Measurements from ENCODE around the gene SATL1.
"Not testable (repeated sequence)": the region's sequence is repeated elsewhere in the genome, so short reads cannot be mapped to it uniquely, and the experiment has no call there.

SATL1 gene

GRCh38 chrX:85243761-85244449, at the start of gene SATL1, which contains the start of gene ZNF711:
TSS of gene SATL1 (minus strand) at chrX:85243779. CDS start at chrX:85108968, 134,811 bp downstream.
TSS of gene ZNF711 (plus strand) at chrX:85243991. CDS start at chrX:85247573, 3,582 bp downstream.
- DNase-seq (ENCODE audit: low read depth in 2 of 2): no peak

- no peak for DNase-seq (ENCODE audit: low read depth in 2 of 2)
Observed at GRCh38 chrX:85288992-85289723, 45.6 kb upstream of the SATL1 start.

- DNase-seq (ENCODE audit: low read depth in 2 of 2): not testable (repeated sequence)
Observed at GRCh38 chrX:85285286-85285685, 41.7 kb upstream of the SATL1 start.

GRCh38 chrX:85244450-85245211, 1.1 kb upstream of the SATL1 start:
- DNase-seq (ENCODE audit: low read depth in 2 of 2): no peak

- no peak for DNase-seq (ENCODE audit: low read depth in 2 of 2)
Observed at GRCh38 chrX:85243155-85243554, 424 bp downstream of the SATL1 start.

- no peak for DNase-seq (ENCODE audit: low read depth in 2 of 2)
Observed at GRCh38 chrX:85223359-85223758, 20.2 kb downstream of the SATL1 start.

- DNase-seq (ENCODE audit: low read depth in 2 of 2): no peak
Observed at GRCh38 chrX:85221361-85221760, 22.2 kb downstream of the SATL1 start.

- no peak for DNase-seq (ENCODE audit: low read depth in 2 of 2)
Observed at GRCh38 chrX:85215946-85216345, 27.6 kb downstream of the SATL1 start.

GRCh38 chrX:85213792-85214530, 29.6 kb downstream of the SATL1 start:
- DNase-seq (ENCODE audit: low read depth in 2 of 2): no peak

GRCh38 chrX:85203461-85203970, 40.1 kb downstream of the SATL1 start:
- DNase-seq (ENCODE audit: low read depth in 2 of 2): no peak

- DNase-seq (ENCODE audit: low read depth in 2 of 2): no peak
Observed at GRCh38 chrX:85196319-85196718, 47.3 kb downstream of the SATL1 start.

GRCh38 chrX:85159644-85160043, 83.9 kb downstream of the SATL1 start:
- DNase-seq (ENCODE audit: low read depth in 2 of 2): no peak

- no peak for DNase-seq (ENCODE audit: low read depth in 2 of 2)
Observed at GRCh38 chrX:85140964-85141363, 102.6 kb downstream of the SATL1 start.

GRCh38 chrX:85139422-85139821, 104.2 kb downstream of the SATL1 start:
- DNase-seq (ENCODE audit: low read depth in 2 of 2): no peak

- DNase-seq (ENCODE audit: low read depth in 2 of 2): no peak
Observed at GRCh38 chrX:85136409-85136808, 107.2 kb downstream of the SATL1 start.

GRCh38 chrX:85115252-85115651, 128.3 kb downstream of the SATL1 start:
- no peak for DNase-seq (ENCODE audit: low read depth in 2 of 2)

GRCh38 chrX:85114776-85115175, 128.8 kb downstream of the SATL1 start:
- DNase-seq (ENCODE audit: low read depth in 2 of 2): no peak

- no peak for DNase-seq (ENCODE audit: low read depth in 2 of 2)
Observed at GRCh38 chrX:85114171-85114570, 129.4 kb downstream of the SATL1 start.

GRCh38 chrX:85113746-85114145, 129.8 kb downstream of the SATL1 start:
- no peak for DNase-seq (ENCODE audit: low read depth in 2 of 2)

GRCh38 chrX:85112293-85112692, 131.3 kb downstream of the SATL1 start:
- DNase-seq (ENCODE audit: low read depth in 2 of 2): no peak

- no peak for DNase-seq (ENCODE audit: low read depth in 2 of 2)
Observed at GRCh38 chrX:85111347-85111746, 132.2 kb downstream of the SATL1 start.

GRCh38 chrX:85109235-85109634, 134.3 kb downstream of the SATL1 start:
- DNase-seq (ENCODE audit: low read depth in 2 of 2): no peak
